CD8-positive, alpha-beta memory T cell (primary cell): ENCODE data around the gene PTPN14. TPM values are rescaled to one million over a fixed set of nuclear protein-coding genes. Genes with fewer than 3 reads are reported as not detected.

ENCODE experiments used
- CTCF ChIA-PET: fragments of 350-600 bp; sonication (Branson Sonifier 250); formaldehyde crosslinking; loops from one replicate; lab custom pipeline; 2021; ENCODE audit warnings: antibody characterized with exemption; lab: Charles Lee
- POLR2A ChIA-PET: fragments of 350-600 bp; sonication (Branson Sonifier 250); formaldehyde crosslinking; loops from one replicate; lab custom pipeline; 2021; ENCODE audit warnings: antibody characterized with exemption; lab: Charles Lee
- DNase-seq, 5 donors: peaks; one replicate each; pipeline versions ENCODE4 v3.0.0 to v3.0.0-alpha.2; 2020 to 2022; ENCODE audit warnings: mixed read lengths in 1 of 5
- H3K27ac ChIP-seq: one replicate; pipeline ENCODE4 v1.7.0; 2013; ENCODE audit warnings: low read depth, mild to moderate bottlenecking, low read length, moderate library complexity
- H3K27me3 ChIP-seq: 2 replicates; pipeline ENCODE4 v1.7.0; 2013; ENCODE audit warnings: low read length, mild to moderate bottlenecking; ENCODE audit not compliant: insufficient read depth, poor library complexity, severe bottlenecking
- H3K36me3 ChIP-seq: 2 replicates; pipeline ENCODE4 v1.7.0; 2013; ENCODE audit warnings: mild to moderate bottlenecking, low read length, moderate library complexity; ENCODE audit not compliant: insufficient read depth
- H3K4me1 ChIP-seq: 2 replicates; pipeline ENCODE4 v1.7.0; 2013; ENCODE audit warnings: mild to moderate bottlenecking, low read length, moderate library complexity; ENCODE audit not compliant: insufficient read depth
- H3K4me3 ChIP-seq: 2 replicates; pipeline ENCODE4 v1.7.0; 2013; ENCODE audit warnings: mild to moderate bottlenecking, low read length
- H3K9me3 ChIP-seq: 2 replicates; pipeline ENCODE4 v1.7.0; 2013; ENCODE audit warnings: mild to moderate bottlenecking, low read length
- H3K27ac Mint-ChIP-seq, 8 donors: one replicate each; pipeline ENCODE4 v1.8.0; 2020 to 2021; ENCODE audit warnings: mixed read lengths in 8 of 8, mild to moderate bottlenecking in 6 of 8, inconsistent platforms in 3 of 8, moderate library complexity in 3 of 8
- H3K27me3 Mint-ChIP-seq, 2 donors: one replicate each; pipeline ENCODE4 v1.8.0; 2020 to 2021; ENCODE audit warnings: mixed read lengths in 2 of 2, mild to moderate bottlenecking in 1 of 2, moderate library complexity in 1 of 2
- H3K36me3 Mint-ChIP-seq, 3 donors: one replicate each; pipeline ENCODE4 v1.8.0; 2020 to 2021; ENCODE audit warnings: mixed read lengths in 3 of 3, inconsistent platforms in 1 of 3, mild to moderate bottlenecking in 1 of 3
- H3K4me1 Mint-ChIP-seq, 3 donors: one replicate each; pipeline ENCODE4 v1.8.0; 2020 to 2021; ENCODE audit warnings: mixed read lengths in 3 of 3, inconsistent platforms in 1 of 3, mild to moderate bottlenecking in 1 of 3
- H3K4me3 Mint-ChIP-seq, 7 donors: one replicate each; pipeline ENCODE4 v1.8.0; 2020 to 2021; ENCODE audit warnings: mixed read lengths in 7 of 7, mild to moderate bottlenecking in 6 of 7, moderate library complexity in 4 of 7, inconsistent platforms in 2 of 7
- H3K9me3 Mint-ChIP-seq, 5 donors: one replicate each; pipeline ENCODE4 v1.8.0; 2020 to 2022; ENCODE audit warnings: mixed read lengths in 5 of 5, mild to moderate bottlenecking in 3 of 5, moderate library complexity in 2 of 5, inconsistent platforms in 1 of 5
- polyA plus RNA-seq: library from polyadenylated mRNA; unstranded; fragments of 300-500 nt; fragmentation: Illumina TruSeq; gene quantifications from one replicate; pipeline ENCODE4 v1.2.3, GENCODE V29; 2021
- total RNA-seq, 2 experiments: library from RNA; stranded (reverse); gene quantifications; one replicate each; pipeline ENCODE4 v1.2.3, GENCODE V29; 2021

PTPN14 gene
- total and polyA plus RNA-seq, 3 experiments from 2014 or later = 0.70 to 0.91 (median 0.79) TPM

DNA sequence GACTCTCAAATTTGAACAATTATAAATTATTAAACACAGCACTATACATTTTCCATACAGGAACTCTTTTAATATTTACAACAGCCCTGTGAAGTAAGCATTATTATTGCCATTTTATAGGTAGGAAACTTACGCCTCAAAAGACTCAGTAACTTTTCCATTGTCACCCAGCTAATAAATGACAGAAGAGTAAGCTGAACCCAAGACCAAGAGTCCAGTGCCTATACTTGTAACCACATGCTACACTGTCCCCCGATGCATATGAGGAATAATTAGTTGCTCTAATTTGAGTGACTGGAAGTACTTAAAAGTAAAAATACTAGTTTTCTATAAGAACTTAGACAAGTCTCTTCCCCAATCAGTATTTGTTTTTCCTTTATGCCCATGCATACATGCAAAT, 88.5 kb downstream of the PTPN14 start:
- Histone ChIP-seq H3K27me3 (no peaks in the 10 kb centered on the region), H3K4me3 (no peak overlapping the region), H3K36me3 (no peaks in the 10 kb centered on the region), H3K9me3 (no peaks in the 10 kb centered on the region), H3K27ac (no peak overlapping the region), H3K4me1 (no peaks in the 10 kb centered on the region)
- peaks cover 8 to 18% of the 10 kb centered on the region in 2 donors for H3K27me3 Mint-ChIP-seq
- ChIA-PET POLR2A (no interaction called here), CTCF (no interaction called here)
- no peaks in the 10 kb centered on the region for H3K36me3 Mint-ChIP-seq
- no peak overlapping the region for H3K27ac Mint-ChIP-seq
- DNase-seq = no peak
- H3K4me3 Mint-ChIP-seq = no peak overlapping the region
- no peaks in the 10 kb centered on the region for H3K9me3 Mint-ChIP-seq
- H3K4me1 Mint-ChIP-seq = no peaks in the 10 kb centered on the region

DNA sequence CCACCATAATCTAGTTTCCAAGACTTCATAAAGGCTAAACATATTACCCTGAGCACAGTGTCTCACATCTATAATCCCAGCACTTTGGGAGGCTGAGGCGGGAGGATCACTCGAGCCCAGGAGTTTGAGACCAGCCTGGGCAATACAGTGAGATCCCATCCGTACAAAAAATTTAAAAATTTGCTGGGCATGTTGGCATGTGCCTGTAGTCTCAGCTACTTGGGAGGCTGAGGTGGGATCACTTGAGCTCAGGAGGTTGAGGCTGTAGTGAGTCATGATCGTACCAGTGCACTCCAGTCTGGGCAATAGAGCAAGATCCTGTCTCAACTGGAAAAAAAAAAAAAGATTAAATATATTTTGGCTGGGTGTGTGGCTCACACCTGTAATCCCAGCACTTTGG, 90.1 kb downstream of the PTPN14 start:
- H3K27me3 ChIP-seq = no peaks in the 10 kb centered on the region
- Mint-ChIP-seq H3K27me3 (peaks cover 6 to 8% of the 10 kb centered on the region in 2 donors), H3K4me1 (no peaks in the 10 kb centered on the region), H3K4me3 (no peak overlapping the region), H3K9me3 (no peaks in the 10 kb centered on the region), H3K27ac (no peak overlapping the region), H3K36me3 (no peaks in the 10 kb centered on the region)
- ChIA-PET POLR2A (no interaction called here), CTCF (no interaction called here)
- H3K9me3 ChIP-seq = no peaks in the 10 kb centered on the region
- no peak for DNase-seq
- no peaks in the 10 kb centered on the region for H3K4me1 ChIP-seq
- H3K27ac ChIP-seq = no peak overlapping the region
- H3K36me3 ChIP-seq = no peaks in the 10 kb centered on the region
- no peak overlapping the region for H3K4me3 ChIP-seq

DNA sequence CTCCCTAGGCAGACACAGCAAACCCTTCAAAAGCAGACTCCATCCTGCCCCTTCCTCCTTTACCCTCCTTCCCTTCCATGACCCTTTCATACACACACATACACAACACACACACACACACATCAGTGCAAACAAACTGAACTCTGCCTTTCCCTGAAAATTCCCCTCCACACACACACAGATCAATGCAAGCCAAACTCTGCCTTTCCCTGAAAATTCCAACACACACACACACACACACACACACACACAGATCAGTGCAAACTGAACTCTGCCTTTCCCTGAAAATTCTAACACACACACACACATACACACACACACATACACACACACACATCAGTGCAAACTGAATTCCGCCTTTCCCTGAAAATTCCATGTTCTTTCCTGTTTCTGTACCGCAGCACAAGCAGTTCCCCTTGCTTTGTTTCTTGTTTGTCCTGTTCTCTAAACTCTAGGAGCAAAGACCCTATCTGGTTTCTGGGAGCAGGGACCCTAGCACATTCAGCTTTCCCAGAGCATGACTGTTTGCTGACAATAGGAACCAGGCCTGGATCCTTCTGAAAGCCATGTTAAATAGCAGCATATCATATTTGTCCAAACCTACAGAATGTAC, 91.0 kb downstream of the PTPN14 start:
- peak overlapping the region in 1 of 8 donors; percentile 58 for H3K27ac Mint-ChIP-seq
- H3K4me3 Mint-ChIP-seq = no peak overlapping the region
- Histone ChIP-seq H3K4me1 (no peaks in the 10 kb centered on the region), H3K27me3 (no peaks in the 10 kb centered on the region), H3K27ac (no peak overlapping the region), H3K9me3 (no peaks in the 10 kb centered on the region), H3K36me3 (no peaks in the 10 kb centered on the region), H3K4me3 (no peak overlapping the region)
- peaks cover 4 to 8% of the 10 kb centered on the region in 2 donors for H3K27me3 Mint-ChIP-seq
- H3K9me3 Mint-ChIP-seq = no peaks in the 10 kb centered on the region
- no peaks in the 10 kb centered on the region for H3K4me1 Mint-ChIP-seq
- H3K36me3 Mint-ChIP-seq = no peaks in the 10 kb centered on the region
- no peak for DNase-seq
- POLR2A ChIA-PET = no interaction called here
- CTCF ChIA-PET = no interaction called here

DNA sequence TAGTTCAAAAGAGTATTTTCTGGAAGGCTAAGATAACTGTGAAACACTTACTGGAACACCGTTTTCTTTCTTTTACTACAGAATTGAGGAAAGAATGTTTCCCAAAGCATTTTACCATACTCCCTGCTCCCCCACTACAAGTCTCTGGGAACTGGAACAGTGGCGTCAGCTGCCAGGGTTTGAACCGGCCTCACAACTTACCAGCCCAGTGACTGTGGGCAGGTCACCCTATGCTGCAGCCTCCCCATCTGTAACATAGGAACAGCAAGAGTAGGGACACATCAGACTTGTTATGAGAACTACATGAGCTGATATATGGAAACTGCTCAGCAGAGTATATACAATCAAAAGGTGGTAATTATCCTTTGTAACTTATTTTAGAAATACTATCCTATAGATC, 91.5 kb downstream of the PTPN14 start:
- Mint-ChIP-seq H3K27me3 (peaks cover 4 to 8% of the 10 kb centered on the region in 2 donors), H3K36me3 (no peaks in the 10 kb centered on the region), H3K27ac (peak overlapping the region in 1 of 8 donors; percentile 58), H3K4me1 (no peaks in the 10 kb centered on the region), H3K4me3 (no peak overlapping the region), H3K9me3 (no peaks in the 10 kb centered on the region)
- Histone ChIP-seq H3K27me3 (no peaks in the 10 kb centered on the region), H3K27ac (no peak overlapping the region), H3K9me3 (no peaks in the 10 kb centered on the region), H3K36me3 (no peaks in the 10 kb centered on the region), H3K4me1 (no peaks in the 10 kb centered on the region), H3K4me3 (no peak overlapping the region)
- ChIA-PET POLR2A (no interaction called here), CTCF (no interaction called here)
- no peak for DNase-seq

DNA sequence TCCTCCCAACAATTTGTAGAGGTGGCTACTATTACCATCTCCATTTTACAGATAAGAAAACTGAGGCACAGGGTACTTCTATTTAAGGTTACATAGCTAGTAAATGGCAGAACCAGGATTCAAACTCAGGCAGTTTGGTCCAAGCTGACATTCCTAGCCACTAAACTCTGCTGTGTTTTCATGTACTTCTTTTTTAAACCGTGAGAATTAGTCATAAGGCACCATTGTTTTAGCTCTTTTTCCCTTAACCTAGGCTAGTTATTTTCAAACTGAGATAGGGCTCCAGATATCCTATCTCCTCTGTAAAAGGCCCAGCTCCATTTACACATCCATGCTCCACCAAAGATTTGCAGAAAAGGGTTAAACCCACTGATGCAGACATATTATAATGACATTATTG, 92.9 kb downstream of the PTPN14 start:
- no peak for DNase-seq
- Histone ChIP-seq H3K27me3 (no peaks in the 10 kb centered on the region), H3K4me1 (no peaks in the 10 kb centered on the region), H3K4me3 (no peak overlapping the region), H3K27ac (no peak overlapping the region), H3K9me3 (no peaks in the 10 kb centered on the region), H3K36me3 (no peaks in the 10 kb centered on the region)
- CTCF ChIA-PET = no interaction called here
- no peaks in the 10 kb centered on the region for H3K9me3 Mint-ChIP-seq
- peaks cover under 1 to 6% of the 10 kb centered on the region in 2 donors for H3K27me3 Mint-ChIP-seq
- no peaks in the 10 kb centered on the region for H3K4me1 Mint-ChIP-seq
- H3K27ac Mint-ChIP-seq = no peak overlapping the region
- H3K4me3 Mint-ChIP-seq = no peak overlapping the region
- POLR2A ChIA-PET = no interaction called here
- no peaks in the 10 kb centered on the region for H3K36me3 Mint-ChIP-seq

DNA sequence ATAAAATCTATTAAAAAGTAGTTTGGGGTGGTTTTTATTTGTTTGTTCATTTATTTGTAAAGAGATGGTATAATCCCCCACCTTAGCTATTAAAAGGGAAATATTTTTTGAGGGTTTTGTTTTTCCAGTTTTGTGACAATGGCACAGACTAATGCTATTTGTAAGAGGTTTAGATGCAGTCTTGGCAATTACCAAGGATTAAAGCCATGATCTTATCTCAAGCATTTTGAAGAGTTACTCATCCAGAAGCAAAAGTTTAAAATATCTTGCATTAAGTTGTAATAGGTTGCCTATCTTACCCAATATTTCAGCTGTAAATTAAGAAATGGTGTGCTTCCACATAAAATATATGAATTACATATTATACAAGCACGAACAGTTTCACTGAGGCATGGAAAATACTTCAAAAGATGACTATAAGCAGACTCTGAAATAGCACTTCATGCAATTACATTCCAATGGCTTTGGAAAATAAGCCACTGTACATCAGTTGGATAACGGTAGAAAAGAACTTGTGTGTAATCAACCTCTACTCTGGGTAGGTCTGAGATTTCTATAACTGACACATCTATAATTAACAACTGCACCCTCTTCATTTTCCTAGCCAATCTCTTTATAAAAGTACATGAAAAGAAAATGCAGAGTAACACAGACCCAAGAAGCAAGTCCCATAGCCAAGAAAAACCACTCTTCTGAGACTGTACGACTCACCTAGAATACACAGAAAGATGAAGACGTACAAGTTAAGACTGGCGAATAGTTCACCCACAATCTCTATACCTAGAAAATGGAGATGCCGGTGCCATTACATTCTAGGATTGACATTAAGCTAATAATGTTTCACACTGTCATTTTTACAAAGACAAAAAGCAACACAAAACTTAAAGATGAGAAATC, 95.2 kb downstream of the PTPN14 start:
- no peaks in the 10 kb centered on the region for H3K9me3 ChIP-seq
- H3K36me3 Mint-ChIP-seq = no peaks in the 10 kb centered on the region
- no peaks in the 10 kb centered on the region for H3K27me3 ChIP-seq
- no peak overlapping the region for H3K27ac Mint-ChIP-seq
- ChIA-PET POLR2A (no interaction called here), CTCF (no interaction called here)
- peaks cover 3 to 22% of the 10 kb centered on the region in 2 donors for H3K27me3 Mint-ChIP-seq
- peaks cover 0 to 2% (median 0%) of the 10 kb centered on the region in 3 donors for H3K4me1 Mint-ChIP-seq
- no peaks in the 10 kb centered on the region for H3K4me1 ChIP-seq
- H3K36me3 ChIP-seq = no peaks in the 10 kb centered on the region
- no peaks in the 10 kb centered on the region for H3K9me3 Mint-ChIP-seq
- H3K27ac ChIP-seq = no peak overlapping the region
- DNase-seq = no peak
- H3K4me3 Mint-ChIP-seq = no peak overlapping the region
- no peak overlapping the region for H3K4me3 ChIP-seq

DNA sequence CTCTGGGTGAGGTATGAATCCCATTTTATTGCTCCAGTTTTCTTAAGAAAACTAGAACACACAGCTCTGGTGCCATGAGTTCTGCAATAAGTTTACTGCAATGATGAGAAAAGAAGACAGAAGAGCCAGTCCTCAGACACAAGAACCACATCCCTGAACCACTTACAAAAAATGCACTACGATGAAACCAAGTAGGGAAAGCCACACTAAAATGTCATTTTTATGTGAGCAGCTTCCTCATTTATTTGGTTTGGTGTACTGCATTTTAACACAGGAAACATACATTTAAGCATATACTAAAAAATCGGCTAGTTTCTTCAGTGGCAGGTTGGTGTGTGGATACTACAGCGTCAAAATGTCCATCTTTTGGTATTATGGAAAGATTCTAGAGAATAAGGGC, 95.9 kb downstream of the PTPN14 start:
- H3K27me3 ChIP-seq = no peaks in the 10 kb centered on the region
- Mint-ChIP-seq H3K27ac (no peak overlapping the region), H3K36me3 (no peaks in the 10 kb centered on the region), H3K4me1 (peaks cover 0 to 2% (median 0%) of the 10 kb centered on the region in 3 donors), H3K9me3 (no peaks in the 10 kb centered on the region), H3K4me3 (no peak overlapping the region), H3K27me3 (peaks cover 3 to 27% of the 10 kb centered on the region in 2 donors)
- H3K36me3 ChIP-seq = no peaks in the 10 kb centered on the region
- DNase-seq = no peak
- CTCF ChIA-PET = no interaction called here
- H3K4me1 ChIP-seq = no peaks in the 10 kb centered on the region
- no peaks in the 10 kb centered on the region for H3K9me3 ChIP-seq
- POLR2A ChIA-PET = no interaction called here
- H3K4me3 ChIP-seq = no peak overlapping the region
- no peak overlapping the region for H3K27ac ChIP-seq

DNA sequence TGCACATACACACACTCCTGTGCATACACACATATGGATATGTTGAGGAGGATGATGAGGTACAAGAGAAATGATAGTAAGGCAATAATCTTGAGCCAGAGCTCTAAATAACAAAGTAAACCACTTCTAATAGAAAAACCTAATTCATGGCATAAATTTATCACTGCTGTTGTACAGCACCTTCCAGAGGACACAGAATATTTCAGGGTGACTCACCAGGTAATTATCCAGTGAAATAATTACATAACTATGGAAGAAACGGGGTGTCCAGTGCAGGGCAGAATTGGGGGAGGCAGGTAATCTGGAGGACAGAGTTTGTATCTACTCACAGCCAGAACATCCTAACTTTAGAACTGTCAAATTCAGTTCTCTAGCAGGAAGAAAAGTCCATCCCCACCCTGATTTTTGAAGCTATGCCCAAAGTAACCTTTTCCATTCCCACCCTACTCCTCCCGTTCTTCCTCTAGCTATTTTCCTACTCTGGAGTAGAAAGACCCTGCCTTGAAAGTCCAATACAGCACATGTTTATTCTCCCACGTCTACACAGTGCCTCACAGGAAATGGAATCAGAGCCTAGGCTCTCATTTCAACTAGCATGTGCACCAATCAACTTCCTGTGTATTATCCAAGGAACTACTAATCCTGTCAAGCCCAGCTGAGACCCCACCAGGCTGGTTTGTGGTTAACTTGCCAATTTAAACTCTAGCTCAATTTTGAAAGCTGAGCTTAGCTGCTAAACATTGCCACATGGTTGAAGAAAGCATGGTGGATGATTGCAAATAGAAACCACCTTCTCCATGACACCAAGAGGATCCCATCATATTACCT, 96.6 kb downstream of the PTPN14 start:
- Mint-ChIP-seq H3K9me3 (no peaks in the 10 kb centered on the region), H3K4me3 (no peak overlapping the region), H3K27me3 (peaks cover 3 to 28% of the 10 kb centered on the region in 2 donors), H3K27ac (no peak overlapping the region), H3K4me1 (peaks cover 0 to 2% (median 0%) of the 10 kb centered on the region in 3 donors), H3K36me3 (no peaks in the 10 kb centered on the region)
- POLR2A ChIA-PET = no interaction called here
- CTCF ChIA-PET = interaction anchor here (1.0 to 1.1 kb wide), 2 partner anchors 12 to 26 kb away, joined by 3 read pairs; no protein-coding TSS in a partner anchor
- Histone ChIP-seq H3K36me3 (no peaks in the 10 kb centered on the region), H3K4me1 (no peaks in the 10 kb centered on the region), H3K27me3 (no peaks in the 10 kb centered on the region), H3K9me3 (no peaks in the 10 kb centered on the region), H3K27ac (no peak overlapping the region), H3K4me3 (no peak overlapping the region)
- DNase-seq = no peak
